ENCODE data around the gene TCP10L. TPM values are rescaled to one million over a fixed set of nuclear protein-coding genes. Genes with fewer than 3 reads are reported as not detected.

Gene TCP10L
- total and polyA plus RNA-seq, 2 of the 13 experiments (the other 11 are each of a cell fraction or from before 2014, with no cell fraction given) = 0.90 to 2.4 TPM

DNA sequence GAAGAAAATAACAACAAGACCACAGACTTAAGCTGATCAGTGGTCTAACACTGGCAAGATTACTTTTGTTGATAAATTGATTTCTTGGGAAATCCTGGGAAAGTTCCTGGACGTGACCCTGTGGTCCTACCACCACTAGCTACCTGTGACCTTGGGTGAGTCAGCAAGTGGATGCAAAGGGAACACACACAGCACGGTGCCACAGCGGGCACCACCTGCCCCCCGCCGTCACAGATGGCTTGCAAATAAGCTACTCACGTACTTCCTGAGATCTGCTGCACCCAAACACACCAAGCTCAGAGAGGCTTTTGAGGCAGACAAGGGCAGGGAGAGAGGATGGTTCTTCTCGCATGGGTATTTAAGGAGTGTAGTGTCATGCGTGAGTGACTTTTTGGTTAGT lies 14.2 kb upstream of the TCP10L start (continued):
- TF ChIP-seq, protein P1, sequence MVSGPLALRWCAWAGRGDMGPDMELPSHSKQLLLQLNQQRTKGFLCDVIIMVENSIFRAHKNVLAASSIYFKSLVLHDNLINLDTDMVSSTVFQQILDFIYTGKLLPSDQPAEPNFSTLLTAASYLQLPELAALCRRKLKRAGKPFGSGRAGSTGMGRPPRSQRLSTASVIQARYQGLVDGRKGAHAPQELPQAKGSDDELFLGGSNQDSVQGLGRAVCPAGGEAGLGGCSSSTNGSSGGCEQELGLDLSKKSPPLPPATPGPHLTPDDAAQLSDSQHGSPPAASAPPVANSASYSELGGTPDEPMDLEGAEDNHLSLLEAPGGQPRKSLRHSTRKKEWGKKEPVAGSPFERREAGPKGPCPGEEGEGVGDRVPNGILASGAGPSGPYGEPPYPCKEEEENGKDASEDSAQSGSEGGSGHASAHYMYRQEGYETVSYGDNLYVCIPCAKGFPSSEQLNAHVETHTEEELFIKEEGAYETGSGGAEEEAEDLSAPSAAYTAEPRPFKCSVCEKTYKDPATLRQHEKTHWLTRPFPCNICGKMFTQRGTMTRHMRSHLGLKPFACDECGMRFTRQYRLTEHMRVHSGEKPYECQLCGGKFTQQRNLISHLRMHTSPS (CRISPR knock-in tag; IDR thresholded peaks at IDR 0.05; ENCODE audit: low read depth) = peak; percentile 90
- TF ChIP-seq ZBTB38 (CRISPR knock-in tag; IDR thresholded peaks at IDR 0.05) (peak; percentile 76), PCBP1 (IDR thresholded peaks at IDR 0.05; ENCODE audit: borderline replicate concordance, low read depth, low read length) (no peak)

GRCh38 chr21:32599091-32599490 lies 13.8 kb upstream of the TCP10L start:
- no peak overlapping the region for H3K9ac ChIP-seq (ENCODE audit: insufficient read depth, low read depth, low read length)
- intact Hi-C loops (cut with micrococcal nuclease; ENCODE audit: unreplicated experiment) = loop anchor here (5.0 to 10.0 kb wide), 2 partner anchors 322 to 1606 kb away; partner anchors contain the start of gene MIS18A
- H3K36me3 ChIP-seq (replicated peaks in 1 of 2; ENCODE audit: control insufficient read depth in 1 of 2, insufficient read depth in 2 of 2, low read length in 2 of 2) = peaks cover 14 to 22% of the 10 kb centered on the region in 2 experiments
- ChIA-PET CTCF (ENCODE audit: low intra/inter-chr PET ratio, low total read pairs) (no interaction called here), POLR2A (interaction anchor here (0.7 to 1.1 kb wide), 3 partner anchors 27 to 268 kb away, joined by 3 to 4 read pairs (median 4); no protein-coding TSS in a partner anchor)
- H3K4me2 ChIP-seq (ENCODE audit: low read depth, low read length) = no peak overlapping the region
- H3K4me3 ChIP-seq (replicated peaks in 1 of 3; ENCODE audit: insufficient read depth in 1 of 3, low read depth in 2 of 3, low read length in 3 of 3) = no peak overlapping the region
- DNase-seq (ENCODE audit: low spot score) (no peak), ATAC-seq (no peak), FAIRE-seq (no peak)
- BruUV-seq (replicated peaks) = no TSS peak
- 90% methylated on average over 5 of the region's 5 CpGs for WGBS (ENCODE audit: low lambda C conversion rate)
- no peaks in the 10 kb centered on the region for H3K9me3 ChIP-seq (ENCODE audit: low read length)
- no peak overlapping the region for H2AFZ ChIP-seq (ENCODE audit: low read length)
- no peaks in the 10 kb centered on the region for H4K20me1 ChIP-seq (ENCODE audit: insufficient read depth, low read length)
- TF ChIP-seq ISX (CRISPR knock-in tag; conservative IDR thresholded peaks at IDR 0.05) (no peak), SMARCE1 (IDR thresholded peaks at IDR 0.05; ENCODE audit: borderline replicate concordance) (no peak)
- TF ChIP-seq, protein P2, sequence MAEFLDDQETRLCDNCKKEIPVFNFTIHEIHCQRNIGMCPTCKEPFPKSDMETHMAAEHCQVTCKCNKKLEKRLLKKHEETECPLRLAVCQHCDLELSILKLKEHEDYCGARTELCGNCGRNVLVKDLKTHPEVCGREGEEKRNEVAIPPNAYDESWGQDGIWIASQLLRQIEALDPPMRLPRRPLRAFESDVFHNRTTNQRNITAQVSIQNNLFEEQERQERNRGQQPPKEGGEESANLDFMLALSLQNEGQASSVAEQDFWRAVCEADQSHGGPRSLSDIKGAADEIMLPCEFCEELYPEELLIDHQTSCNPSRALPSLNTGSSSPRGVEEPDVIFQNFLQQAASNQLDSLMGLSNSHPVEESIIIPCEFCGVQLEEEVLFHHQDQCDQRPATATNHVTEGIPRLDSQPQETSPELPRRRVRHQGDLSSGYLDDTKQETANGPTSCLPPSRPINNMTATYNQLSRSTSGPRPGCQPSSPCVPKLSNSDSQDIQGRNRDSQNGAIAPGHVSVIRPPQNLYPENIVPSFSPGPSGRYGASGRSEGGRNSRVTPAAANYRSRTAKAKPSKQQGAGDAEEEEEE (CRISPR knock-in tag; IDR thresholded peaks at IDR 0.05; ENCODE audit: borderline replicate concordance) = no peak
- in situ Hi-C loops (cut with HindIII; ENCODE audit: extremely low pct_ligation_motif_present, low pct_unique_long_range_greater_than_20kb) = no loop called here
- peak overlapping the region; percentile 0 for H3K27ac ChIP-seq (ENCODE audit: extremely low read length, insufficient read depth, low read length)
- no peaks in the 10 kb centered on the region for H3K79me2 ChIP-seq (ENCODE audit: insufficient read depth, low read length)
- peaks cover 59% of the 10 kb centered on the region for H3K4me1 ChIP-seq (ENCODE audit: insufficient read depth, low read length)
- H3K27me3 ChIP-seq (ENCODE audit: control insufficient read depth in 1 of 2, insufficient read depth in 2 of 2, low read length in 2 of 2) = no peaks in the 10 kb centered on the region

All from HepG2 (cell line).